Subcutaneous adipose tissue (tissue), 4 donors: Measurements from ENCODE around the gene TXNRD2. TPM values are rescaled to one million over a fixed set of nuclear protein-coding genes. Genes with fewer than 3 reads are reported as not detected.

ENCODE experiments used
- total RNA-seq, 4 donors: library from RNA; depleted of rRNA; stranded (reverse); fragments of >200 nt; gene quantifications; one replicate each; pipeline ENCODE4 v1.1.0, GENCODE V29; 2016
- TF ChIP-seq, protein P1 (sequence below): fragments of 450-650 bp; IDR thresholded peaks from one replicate; pipeline ENCODE4 v1.5.1; 2016; ENCODE audit warnings: low read depth, mild to moderate bottlenecking, control low read depth, antibody characterized with exemption, moderate library complexity

Gene TXNRD2
- total RNA-seq, 4 donors from 2014 or later = 11.1 to 28.4 (median 15.8) TPM

DNA sequence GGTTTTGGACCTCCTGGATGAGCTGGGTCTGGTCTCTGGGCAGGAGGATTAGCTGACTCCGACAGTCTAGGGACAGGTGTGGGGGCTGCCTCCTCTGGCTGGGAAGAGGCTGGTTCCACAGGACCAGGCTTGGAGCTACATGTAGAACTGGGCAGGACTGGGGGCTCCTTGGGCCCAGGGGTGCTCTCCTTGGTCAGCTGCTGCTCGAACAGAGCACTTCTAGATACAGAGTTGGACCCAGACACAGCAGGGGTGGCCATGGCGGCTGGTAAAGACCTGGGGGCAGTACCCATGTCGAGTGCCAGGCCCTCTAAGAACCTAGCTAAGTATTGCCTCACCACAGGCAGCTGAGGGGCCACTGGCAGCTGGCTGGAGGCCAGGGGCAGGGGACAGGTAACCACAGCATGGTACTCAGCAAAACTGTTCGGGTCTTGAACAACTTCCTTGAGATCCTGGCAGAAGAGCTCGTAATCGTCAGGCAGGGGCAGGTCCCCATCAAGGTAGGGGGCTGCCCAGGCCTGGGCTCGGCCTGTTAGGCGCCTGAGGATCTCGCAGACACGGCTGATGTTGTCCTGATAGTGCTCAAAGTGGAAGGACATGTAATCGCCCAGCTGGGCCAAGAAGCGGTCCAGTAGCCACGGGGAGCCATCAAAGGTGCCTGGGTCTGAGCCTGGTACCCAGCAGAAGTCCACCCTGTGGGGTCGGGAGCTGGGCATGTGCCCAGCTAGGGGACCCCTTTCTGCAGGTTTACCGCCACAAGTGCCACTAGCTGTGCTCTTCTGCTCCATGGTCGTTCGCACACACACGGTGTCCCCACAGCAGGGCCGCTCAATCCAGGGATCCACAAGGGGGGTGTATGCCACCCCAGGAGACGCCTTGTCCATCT is 90.1 kb downstream of the TXNRD2 start:
- TF ChIP-seq, protein P1, sequence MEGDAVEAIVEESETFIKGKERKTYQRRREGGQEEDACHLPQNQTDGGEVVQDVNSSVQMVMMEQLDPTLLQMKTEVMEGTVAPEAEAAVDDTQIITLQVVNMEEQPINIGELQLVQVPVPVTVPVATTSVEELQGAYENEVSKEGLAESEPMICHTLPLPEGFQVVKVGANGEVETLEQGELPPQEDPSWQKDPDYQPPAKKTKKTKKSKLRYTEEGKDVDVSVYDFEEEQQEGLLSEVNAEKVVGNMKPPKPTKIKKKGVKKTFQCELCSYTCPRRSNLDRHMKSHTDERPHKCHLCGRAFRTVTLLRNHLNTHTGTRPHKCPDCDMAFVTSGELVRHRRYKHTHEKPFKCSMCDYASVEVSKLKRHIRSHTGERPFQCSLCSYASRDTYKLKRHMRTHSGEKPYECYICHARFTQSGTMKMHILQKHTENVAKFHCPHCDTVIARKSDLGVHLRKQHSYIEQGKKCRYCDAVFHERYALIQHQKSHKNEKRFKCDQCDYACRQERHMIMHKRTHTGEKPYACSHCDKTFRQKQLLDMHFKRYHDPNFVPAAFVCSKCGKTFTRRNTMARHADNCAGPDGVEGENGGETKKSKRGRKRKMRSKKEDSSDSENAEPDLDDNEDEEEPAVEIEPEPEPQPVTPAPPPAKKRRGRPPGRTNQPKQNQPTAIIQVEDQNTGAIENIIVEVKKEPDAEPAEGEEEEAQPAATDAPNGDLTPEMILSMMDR = no peak

DNA sequence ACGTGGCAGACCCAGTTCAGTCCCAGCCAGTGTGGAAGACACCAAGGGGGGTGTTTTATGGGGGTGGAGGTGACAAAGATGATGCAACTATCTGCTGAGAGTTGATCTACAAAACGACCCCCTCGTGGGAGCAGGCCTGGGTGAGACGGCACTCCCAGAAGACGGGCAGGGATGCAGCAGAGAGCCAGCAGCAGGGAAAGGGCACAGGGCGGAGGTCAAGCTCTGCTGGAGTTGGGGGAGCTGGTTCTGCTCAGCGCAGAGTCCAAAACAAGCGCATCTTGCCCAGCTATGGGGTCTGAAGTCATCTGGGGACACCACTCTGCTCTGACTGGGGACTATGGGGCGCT is 90.9 kb downstream of the TXNRD2 start:
- TF ChIP-seq, protein P1 = no peak

DNA sequence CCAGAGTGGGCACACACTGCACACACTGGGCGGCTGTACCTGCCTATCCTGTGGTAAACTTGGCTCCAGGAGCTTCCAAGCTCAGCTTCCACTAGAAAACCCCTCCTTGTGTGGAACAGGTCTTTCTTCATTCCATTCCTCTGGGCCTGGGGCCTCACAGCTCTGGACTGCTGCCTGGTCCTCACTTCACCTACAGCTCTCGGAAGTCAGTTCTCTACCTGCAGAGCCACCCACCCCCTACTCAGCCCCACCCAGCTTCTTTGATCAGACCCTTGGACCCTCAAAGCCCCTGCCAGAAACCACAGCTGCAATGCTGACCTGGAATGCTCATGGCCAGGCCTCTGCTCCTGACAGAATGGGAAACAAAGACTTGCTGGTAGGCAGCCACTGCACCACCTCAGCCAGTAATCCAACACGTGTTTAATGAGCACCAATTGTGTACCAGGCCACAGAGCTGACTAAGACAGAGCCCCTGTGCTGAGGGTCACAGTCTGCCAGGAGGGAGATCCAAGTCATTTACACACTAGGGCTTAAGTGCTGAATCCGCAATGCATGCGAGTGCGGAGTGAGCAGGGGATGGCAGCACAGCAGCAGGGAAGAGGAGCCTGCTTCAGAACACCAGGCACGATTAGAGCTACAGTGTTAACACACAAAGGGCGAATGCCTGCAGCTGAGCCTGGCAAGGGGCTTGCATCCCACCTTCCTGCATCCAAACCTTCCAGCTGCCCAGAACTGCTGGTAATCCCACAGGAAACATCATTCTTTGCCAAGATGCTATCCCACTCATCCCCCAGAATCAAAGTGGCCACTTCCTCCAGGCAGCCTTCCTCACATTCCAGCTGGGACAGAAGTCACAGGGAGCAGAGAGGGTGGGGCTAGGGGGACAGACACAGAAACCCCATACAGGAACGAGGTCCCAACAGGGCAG is 91.5 kb downstream of the TXNRD2 start:
- TF ChIP-seq, protein P1 = no peak

DNA sequence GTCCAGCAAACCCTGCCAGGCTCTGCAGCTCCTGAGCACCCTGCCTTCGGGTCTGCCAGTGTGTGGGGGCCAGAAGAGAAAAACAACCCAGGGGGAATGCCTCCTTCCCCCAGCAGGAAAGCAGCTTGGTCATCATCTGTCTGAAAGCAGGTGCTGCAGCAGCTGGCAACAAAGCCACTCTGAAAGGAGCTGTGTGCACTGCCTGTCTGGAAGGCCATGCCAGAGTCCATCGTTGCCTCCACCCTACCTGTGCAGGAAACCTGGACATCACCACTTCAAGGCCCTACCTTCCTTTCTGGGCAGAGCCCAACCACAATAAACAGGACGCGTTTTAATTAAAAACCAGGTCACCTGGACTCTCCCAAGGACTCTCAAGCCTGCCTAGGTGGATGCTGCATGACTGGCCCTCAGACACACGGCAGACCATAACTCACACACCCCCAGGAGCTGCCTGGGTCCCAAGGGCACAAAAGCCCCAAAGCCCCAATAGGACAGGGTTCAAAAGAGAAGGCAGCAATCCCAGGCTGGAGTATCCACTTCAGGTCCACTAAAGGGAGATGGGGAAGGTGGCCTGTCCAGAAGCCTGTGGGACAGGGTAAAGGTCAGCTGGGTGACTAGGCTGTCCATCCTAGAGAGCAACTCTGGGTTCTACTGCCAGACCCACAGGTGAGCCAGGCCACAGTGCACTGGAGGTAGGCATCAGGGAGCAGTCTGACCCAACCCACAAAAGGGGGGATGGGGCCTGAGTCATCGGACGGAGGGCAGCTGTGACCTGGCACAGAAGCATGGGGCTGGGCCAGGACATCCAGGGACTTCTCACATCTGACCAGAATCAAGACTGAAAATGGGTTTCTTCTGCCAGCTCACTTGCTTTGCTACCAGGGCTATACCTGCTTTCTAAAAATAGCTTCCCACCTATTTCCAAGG is 93.1 kb downstream of the TXNRD2 start:
- TF ChIP-seq, protein P1 = no peak

DNA sequence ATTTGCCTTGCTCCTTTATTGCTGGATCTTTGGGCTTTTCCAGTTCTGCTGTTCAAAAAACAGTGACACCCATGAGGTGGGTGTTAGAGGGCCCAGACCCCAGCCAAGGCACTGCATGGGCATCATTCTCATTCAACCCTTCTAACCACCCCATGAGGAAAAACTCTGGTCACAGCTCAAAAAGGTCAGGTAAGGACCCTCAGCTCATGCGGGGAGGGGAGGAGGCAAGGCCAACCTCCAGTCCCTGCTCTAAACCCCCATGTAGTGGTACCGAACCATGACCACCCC is 94.3 kb downstream of the TXNRD2 start:
- TF ChIP-seq, protein P1 = no peak

DNA sequence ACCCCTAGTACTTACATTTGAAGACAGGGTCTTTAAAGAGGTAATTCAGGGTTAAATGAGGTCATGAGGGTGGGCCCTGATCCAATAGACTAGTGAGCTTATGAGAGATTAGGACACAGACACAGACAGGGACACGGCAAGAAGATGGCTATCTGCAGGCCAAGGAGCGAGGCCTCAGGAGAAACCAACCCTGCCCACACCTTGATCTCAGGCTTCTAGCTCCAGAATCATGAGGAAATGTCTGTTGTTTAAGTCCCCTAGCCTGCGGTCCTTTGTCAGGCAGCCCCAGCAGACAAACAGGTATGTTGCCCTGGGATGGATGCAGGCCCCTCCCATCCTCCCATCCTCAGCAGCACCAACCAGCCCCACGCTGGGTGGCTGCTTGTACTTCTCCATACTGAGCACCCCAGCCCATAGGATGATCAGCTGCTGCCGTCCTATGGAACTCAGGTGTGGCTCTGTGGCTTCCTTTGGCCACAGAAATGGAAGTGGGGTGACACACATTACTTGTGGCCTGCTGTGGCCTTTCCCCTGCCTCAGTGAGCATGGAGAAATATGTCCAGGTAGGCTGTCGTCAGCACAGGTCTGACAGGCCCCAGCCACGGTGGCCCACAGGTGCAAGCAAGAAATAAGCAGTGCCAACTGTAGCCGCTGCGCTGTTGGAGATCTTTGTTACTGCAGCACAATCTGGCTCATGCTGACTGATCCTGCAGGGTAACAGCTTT is 94.8 kb downstream of the TXNRD2 start:
- TF ChIP-seq, protein P1 = no peak
